Muscle of leg (tissue), 11 donors: Measurements from ENCODE around the gene PITPNC1. TPM values are rescaled to one million over a fixed set of nuclear protein-coding genes. Genes with fewer than 3 reads are reported as not detected.

Source experiments
- DNase-seq: peaks from one replicate; pipeline ENCODE4 v3.0.0; 2013
- H3K27ac ChIP-seq: one replicate; pipeline ENCODE4 v1.5.1; 2013; ENCODE audit warnings: mild to moderate bottlenecking, low read length, control low read depth
- H3K27me3 ChIP-seq: one replicate; pipeline ENCODE4 v1.6.1; 2013; ENCODE audit warnings: low read length; ENCODE audit not compliant: control insufficient read depth, insufficient read depth
- H3K36me3 ChIP-seq: one replicate; pipeline ENCODE4 v1.6.1; 2013; ENCODE audit warnings: low read length; ENCODE audit not compliant: control insufficient read depth, insufficient read depth
- H3K4me1 ChIP-seq: one replicate; pipeline ENCODE4 v1.6.1; 2013; ENCODE audit warnings: low read length; ENCODE audit not compliant: control insufficient read depth, insufficient read depth
- H3K4me3 ChIP-seq: one replicate; pipeline ENCODE4 v1.5.1; 2013; ENCODE audit warnings: low read length, control low read depth
- H3K9me3 ChIP-seq: replicated peaks from 2 replicates; pipeline ENCODE4 v1.6.1; 2013; ENCODE audit warnings: low read depth, low read length; ENCODE audit not compliant: control insufficient read depth
- WGBS: methylation state at CpG from one replicate; pipeline ENCODE4 v1.1.5; 2013; ENCODE audit warnings: missing lambda C conversion rate; ENCODE audit not compliant: insufficient coverage; 5-methylcytosine and 5-hydroxymethylcytosine counted together
- polyA plus RNA-seq, 8 donors: library from polyadenylated mRNA; unstranded; fragments of 120-200 nt; gene quantifications; one replicate each; pipeline versions ENCODE4 v1.2.1 to v1.2.3, GENCODE V29; 2013; ENCODE audit warnings: inconsistent platforms in 1 of 8, low replicate concordance in 1 of 8; ENCODE audit not compliant: insufficient read length in 8 of 8, insufficient read depth in 1 of 8
- total RNA-seq: library from RNA; stranded (reverse); fragments of 120-200 nt; gene quantifications from one replicate; pipeline ENCODE4 v1.2.4, GENCODE V29; 2013

Gene PITPNC1
- total and polyA plus RNA-seq, 9 donors, result 8.6 to 11.9 (median 10.0) TPM

GRCh38 chr17:67502151-67502550, 125.1 kb downstream of the PITPNC1 start:
- Histone ChIP-seq H3K9me3 (no peaks in the 10 kb centered on the region), H3K4me1 (no peaks in the 10 kb centered on the region), H3K27me3 (no peaks in the 10 kb centered on the region), H3K4me3 (no peak overlapping the region), H3K36me3 (no peaks in the 10 kb centered on the region), H3K27ac (no peak overlapping the region)
- 67% methylated on average over 1 of the region's 3 CpGs for WGBS
- no peak for DNase-seq

DNA sequence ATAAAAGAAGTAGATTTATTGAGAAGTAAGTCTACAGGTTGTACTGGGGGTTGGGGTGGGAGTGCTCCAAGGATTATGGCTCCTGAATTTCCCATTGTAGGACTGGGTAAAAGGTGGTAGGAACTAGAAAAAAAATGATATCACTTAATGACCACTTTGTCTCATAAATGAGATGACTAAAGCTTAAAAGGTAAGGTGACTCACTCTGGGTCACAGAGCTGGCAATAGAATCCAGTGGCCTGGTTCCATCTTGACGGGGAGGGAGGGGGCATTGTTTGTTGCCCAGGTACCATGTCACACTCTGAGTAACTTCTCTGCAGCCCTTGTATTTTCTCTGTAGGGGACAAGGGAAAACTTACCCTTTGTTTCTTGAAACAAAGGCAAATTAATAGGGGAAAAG, 126.1 kb downstream of the PITPNC1 start:
- Histone ChIP-seq H3K4me1 (no peaks in the 10 kb centered on the region), H3K27me3 (no peaks in the 10 kb centered on the region), H3K27ac (no peak overlapping the region), H3K9me3 (peaks cover 6% of the 10 kb centered on the region), H3K4me3 (no peak overlapping the region), H3K36me3 (no peaks in the 10 kb centered on the region)
- WGBS, result no CpG with 5 or more reads among the region's 1 CpG
- no peak for DNase-seq

DNA sequence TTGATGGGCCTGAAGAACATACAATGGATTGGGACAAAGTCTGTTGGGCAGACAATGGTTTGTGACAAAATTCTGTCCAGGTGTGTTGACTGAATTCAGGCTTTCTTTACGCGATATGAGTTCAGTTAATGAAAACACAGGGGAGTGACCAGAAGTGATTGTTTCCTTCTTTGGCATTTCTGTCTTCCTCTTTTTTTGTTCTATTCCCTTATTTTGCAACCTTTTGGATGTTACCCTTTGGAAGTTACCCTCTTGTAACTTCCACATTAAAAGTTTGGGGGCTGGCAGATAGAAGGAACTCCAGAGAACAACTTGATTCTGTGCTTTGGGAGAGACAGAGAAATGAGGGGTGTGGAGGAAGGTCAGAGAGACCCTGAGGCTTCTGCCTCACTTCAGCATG, 126.7 kb downstream of the PITPNC1 start:
- Histone ChIP-seq H3K27me3 (no peaks in the 10 kb centered on the region), H3K4me1 (no peaks in the 10 kb centered on the region), H3K36me3 (no peaks in the 10 kb centered on the region), H3K27ac (no peak overlapping the region), H3K4me3 (no peak overlapping the region), H3K9me3 (peaks cover 6% of the 10 kb centered on the region)
- no peak for DNase-seq
- WGBS, result 40% methylated on average over 2 of the region's 2 CpGs

GRCh38 chr17:67504182-67504581, 127.1 kb downstream of the PITPNC1 start:
- WGBS, result 63% methylated on average over 2 of the region's 2 CpGs
- Histone ChIP-seq H3K27me3 (no peaks in the 10 kb centered on the region), H3K9me3 (peaks cover 6% of the 10 kb centered on the region), H3K4me3 (no peak overlapping the region), H3K27ac (no peak overlapping the region), H3K36me3 (no peaks in the 10 kb centered on the region), H3K4me1 (no peaks in the 10 kb centered on the region)
- no peak for DNase-seq

GRCh38 chr17:67506966-67507365, 129.9 kb downstream of the PITPNC1 start:
- peaks cover 6% of the 10 kb centered on the region for H3K9me3 ChIP-seq
- DNase-seq, result no peak
- H3K4me1 ChIP-seq, result no peaks in the 10 kb centered on the region
- 89% methylated on average over 5 of the region's 8 CpGs for WGBS
- no peaks in the 10 kb centered on the region for H3K36me3 ChIP-seq
- no peak overlapping the region for H3K27ac ChIP-seq
- H3K4me3 ChIP-seq, result no peak overlapping the region
- H3K27me3 ChIP-seq, result no peaks in the 10 kb centered on the region

GRCh38 chr17:67509390-67510287, 132.6 kb downstream of the PITPNC1 start:
- no peak overlapping the region for H3K4me3 ChIP-seq

GRCh38 chr17:67511012-67511411, 133.9 kb downstream of the PITPNC1 start:
- no CpG with 5 or more reads among the region's 3 CpGs for WGBS
- DNase-seq, result no peak
- peaks cover 8% of the 10 kb centered on the region for H3K4me1 ChIP-seq
- H3K9me3 ChIP-seq, result peaks cover 6% of the 10 kb centered on the region
- H3K36me3 ChIP-seq, result no peaks in the 10 kb centered on the region
- H3K27me3 ChIP-seq, result no peaks in the 10 kb centered on the region
- H3K27ac ChIP-seq, result no peak overlapping the region
- H3K4me3 ChIP-seq, result no peak overlapping the region

More at GRCh38 chr17:67509390-67510287, 132.6 kb downstream of the PITPNC1 start:
- WGBS, result 59% methylated on average over 3 of the region's 10 CpGs
- Histone ChIP-seq H3K36me3 (no peaks in the 10 kb centered on the region), H3K4me1 (no peaks in the 10 kb centered on the region), H3K27ac (no peak overlapping the region), H3K9me3 (peaks cover 6% of the 10 kb centered on the region), H3K27me3 (no peaks in the 10 kb centered on the region)
- DNase-seq, result no peak

GRCh38 chr17:67511804-67512203, 134.7 kb downstream of the PITPNC1 start:
- no peaks in the 10 kb centered on the region for H3K36me3 ChIP-seq
- no peaks in the 10 kb centered on the region for H3K27me3 ChIP-seq
- H3K9me3 ChIP-seq, result peaks cover 6% of the 10 kb centered on the region
- H3K27ac ChIP-seq, result no peak overlapping the region
- H3K4me3 ChIP-seq, result no peak overlapping the region
- WGBS, result 74% methylated on average over 2 of the region's 2 CpGs
- H3K4me1 ChIP-seq, result peaks cover 8% of the 10 kb centered on the region
- DNase-seq, result no peak

GRCh38 chr17:67514998-67515397, 137.9 kb downstream of the PITPNC1 start:
- DNase-seq, result no peak

DNA sequence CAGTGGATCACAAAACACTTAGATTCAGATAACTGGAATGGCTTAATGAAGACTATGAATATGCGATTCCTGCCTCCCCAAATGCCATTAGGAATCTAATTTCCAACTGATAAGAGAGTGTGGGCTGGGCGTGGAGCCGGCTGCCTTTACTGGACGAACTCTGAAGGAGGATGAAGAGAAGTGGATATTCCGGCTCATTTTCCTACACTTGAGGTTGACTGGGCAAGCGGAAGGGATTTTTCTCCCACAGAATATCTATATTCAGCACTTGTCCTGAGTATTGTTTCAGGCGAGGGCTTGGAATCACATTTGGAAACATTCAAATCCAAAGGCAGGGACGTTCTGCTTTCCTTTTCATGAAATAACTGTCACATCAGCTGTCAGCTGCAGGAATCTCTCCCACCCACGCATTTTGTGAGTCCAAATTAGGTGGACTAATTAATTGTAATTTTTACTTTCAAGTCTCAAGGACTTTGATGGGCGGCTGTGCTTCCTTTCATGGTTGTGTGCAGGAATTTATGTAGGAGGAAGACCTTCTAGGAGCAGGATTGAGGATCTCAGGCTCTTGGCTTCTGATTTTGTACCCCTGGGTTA, 138.5 kb downstream of the PITPNC1 start:
- peaks cover 8% of the 10 kb centered on the region for H3K4me1 ChIP-seq
- no peaks in the 10 kb centered on the region for H3K9me3 ChIP-seq
- peak; percentile 60 for DNase-seq
- no CpG with 5 or more reads among the region's 10 CpGs for WGBS
- no peak overlapping the region for H3K4me3 ChIP-seq
- H3K27me3 ChIP-seq, result no peaks in the 10 kb centered on the region
- H3K36me3 ChIP-seq, result no peaks in the 10 kb centered on the region
- H3K27ac ChIP-seq, result peak overlapping the region; percentile 47

More at GRCh38 chr17:67514998-67515397, 137.9 kb downstream of the PITPNC1 start:
- Histone ChIP-seq H3K27ac (peak overlapping the region; percentile 47), H3K9me3 (no peaks in the 10 kb centered on the region), H3K27me3 (no peaks in the 10 kb centered on the region), H3K36me3 (no peaks in the 10 kb centered on the region), H3K4me1 (peaks cover 8% of the 10 kb centered on the region), H3K4me3 (no peak overlapping the region)
- 0% methylated on average over 1 of the region's 4 CpGs for WGBS
